ENCODE data around the gene SLAIN2. TPM values are rescaled to one million over a fixed set of nuclear protein-coding genes. Genes with fewer than 3 reads are reported as not detected.

SLAIN2 gene
- total RNA-seq, 1 donor from 2014 or later, result 42.8 TPM

- H3K4me3 ChIP-seq (ENCODE audit: low read depth, low read length), result no peak overlapping the region
- DNase-seq (ENCODE audit: low read depth), result no peak
- TF ChIP-seq, protein P1, sequence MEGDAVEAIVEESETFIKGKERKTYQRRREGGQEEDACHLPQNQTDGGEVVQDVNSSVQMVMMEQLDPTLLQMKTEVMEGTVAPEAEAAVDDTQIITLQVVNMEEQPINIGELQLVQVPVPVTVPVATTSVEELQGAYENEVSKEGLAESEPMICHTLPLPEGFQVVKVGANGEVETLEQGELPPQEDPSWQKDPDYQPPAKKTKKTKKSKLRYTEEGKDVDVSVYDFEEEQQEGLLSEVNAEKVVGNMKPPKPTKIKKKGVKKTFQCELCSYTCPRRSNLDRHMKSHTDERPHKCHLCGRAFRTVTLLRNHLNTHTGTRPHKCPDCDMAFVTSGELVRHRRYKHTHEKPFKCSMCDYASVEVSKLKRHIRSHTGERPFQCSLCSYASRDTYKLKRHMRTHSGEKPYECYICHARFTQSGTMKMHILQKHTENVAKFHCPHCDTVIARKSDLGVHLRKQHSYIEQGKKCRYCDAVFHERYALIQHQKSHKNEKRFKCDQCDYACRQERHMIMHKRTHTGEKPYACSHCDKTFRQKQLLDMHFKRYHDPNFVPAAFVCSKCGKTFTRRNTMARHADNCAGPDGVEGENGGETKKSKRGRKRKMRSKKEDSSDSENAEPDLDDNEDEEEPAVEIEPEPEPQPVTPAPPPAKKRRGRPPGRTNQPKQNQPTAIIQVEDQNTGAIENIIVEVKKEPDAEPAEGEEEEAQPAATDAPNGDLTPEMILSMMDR (conservative IDR thresholded peaks at IDR 0.05; ENCODE audit: low read depth, low read length), result no peak
Observed at GRCh38 chr4:48379587-48380180, 38.4 kb downstream of the SLAIN2 start.

DNA sequence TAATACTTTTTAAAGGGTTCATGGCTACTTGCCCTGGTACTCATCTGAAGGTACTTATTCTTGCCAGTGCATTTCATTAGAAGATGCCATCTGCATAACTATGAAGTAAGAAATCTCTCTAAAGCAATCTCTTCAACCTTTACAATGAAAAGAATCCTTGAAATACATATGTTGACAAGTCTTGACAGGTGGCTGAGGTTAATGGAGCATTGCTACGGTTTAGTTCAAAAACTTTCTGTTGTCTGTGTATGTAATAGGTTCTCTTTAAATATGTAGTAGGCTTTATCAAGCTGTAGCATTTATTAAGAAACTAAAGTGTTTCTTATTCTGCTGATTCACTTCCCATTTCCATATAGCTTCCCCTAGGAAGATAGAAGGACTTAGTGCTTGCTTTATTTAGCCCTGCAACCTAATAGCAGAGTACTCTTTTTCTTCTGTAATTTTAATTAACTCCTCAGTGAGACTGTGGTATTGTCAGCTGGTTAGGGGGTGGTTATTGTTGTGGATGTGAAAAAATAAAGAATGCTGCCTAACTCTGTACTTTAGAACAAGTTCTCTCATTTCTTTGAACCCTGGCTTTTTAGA lies 39.3 kb downstream of the SLAIN2 start:
- no peak overlapping the region for H3K4me3 ChIP-seq (ENCODE audit: low read depth, low read length)
- DNase-seq (ENCODE audit: low read depth), result no peak
- TF ChIP-seq, protein P1 (conservative IDR thresholded peaks at IDR 0.05; ENCODE audit: low read depth, low read length), result no peak

- TF ChIP-seq, protein P1 (conservative IDR thresholded peaks at IDR 0.05; ENCODE audit: low read depth, low read length), result no peak
- no peak overlapping the region for H3K4me3 ChIP-seq (ENCODE audit: low read depth, low read length)
- peak; percentile 27 for DNase-seq (ENCODE audit: low read depth)
Observed at GRCh38 chr4:48388525-48389154, 47.3 kb downstream of the SLAIN2 start.

DNA sequence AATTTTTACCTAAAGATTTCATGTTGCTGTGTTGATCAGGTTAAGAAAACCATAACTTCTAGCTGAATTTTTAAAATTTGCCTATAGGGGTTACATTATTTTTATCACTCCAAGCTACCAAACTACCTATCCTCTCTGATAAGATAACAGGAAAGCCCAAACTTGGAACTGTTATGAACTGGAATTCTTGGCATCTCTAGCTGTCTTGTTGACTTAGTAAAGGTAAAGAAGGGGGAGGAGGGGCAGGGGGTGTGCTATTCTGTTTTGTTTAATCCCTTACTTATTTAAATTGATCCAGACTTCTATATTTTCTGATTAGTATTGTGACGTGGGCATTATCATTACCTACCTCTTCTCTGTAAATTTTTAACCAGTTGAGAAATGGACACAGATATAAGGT lies 54.7 kb downstream of the SLAIN2 start:
- H3K4me3 ChIP-seq (ENCODE audit: low read depth, low read length), result no peak overlapping the region
- TF ChIP-seq, protein P1 (conservative IDR thresholded peaks at IDR 0.05; ENCODE audit: low read depth, low read length), result no peak
- no peak for DNase-seq (ENCODE audit: low read depth)

- no peak for DNase-seq (ENCODE audit: low read depth)
- TF ChIP-seq, protein P1 (conservative IDR thresholded peaks at IDR 0.05; ENCODE audit: low read depth, low read length), result no peak
- no peak overlapping the region for H3K4me3 ChIP-seq (ENCODE audit: low read depth, low read length)
Observed at GRCh38 chr4:48400416-48400815, 59.1 kb downstream of the SLAIN2 start.

DNA sequence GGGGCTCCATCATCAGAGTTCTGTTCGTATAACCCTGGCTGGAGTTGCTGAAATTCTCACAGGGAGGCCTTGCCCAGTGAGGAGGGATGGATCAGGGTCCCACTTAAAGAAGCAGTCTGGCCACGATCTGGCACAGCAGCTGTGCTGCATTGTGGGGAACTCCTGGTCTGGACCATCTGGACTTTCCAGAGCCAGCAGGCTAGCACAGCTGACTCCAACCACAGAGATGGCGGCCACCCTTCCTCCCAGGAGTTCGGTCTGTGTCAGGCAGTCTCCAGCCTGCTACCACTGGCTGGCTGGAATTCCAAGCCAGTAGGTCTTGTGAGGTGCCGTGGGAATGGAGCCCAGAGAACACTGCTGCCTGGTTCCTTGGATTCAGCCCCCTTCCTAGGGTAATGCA lies 62.0 kb downstream of the SLAIN2 start:
- TF ChIP-seq, protein P1 (conservative IDR thresholded peaks at IDR 0.05; ENCODE audit: low read depth, low read length), result no peak
- H3K4me3 ChIP-seq (ENCODE audit: low read depth, low read length), result no peak overlapping the region
- DNase-seq (ENCODE audit: low read depth), result no peak
